Measurements from ENCODE around the gene UPB1.

DNA sequence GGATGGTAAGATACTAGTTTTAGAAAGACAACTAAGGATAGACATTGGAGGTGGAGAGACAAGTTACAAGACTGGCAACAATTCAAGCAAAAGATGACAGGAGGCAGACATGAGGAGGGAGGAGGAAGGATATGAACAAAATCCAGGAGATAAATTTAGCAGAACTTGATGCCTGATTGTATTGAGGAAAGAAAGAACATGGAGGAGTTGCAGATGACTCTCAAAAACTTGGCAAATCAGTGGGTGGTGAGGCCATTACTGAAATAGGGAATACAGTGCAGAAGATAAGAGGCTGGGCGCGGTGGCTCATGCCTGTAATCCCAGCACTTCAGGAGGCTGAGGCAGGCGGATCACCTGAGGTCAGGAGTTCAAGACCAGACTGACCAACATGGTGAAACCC is 2.7 kb upstream of the UPB1 start:
- TF ChIP-seq FOXM1 (IDR thresholded peaks at IDR 0.05; ENCODE audit: borderline replicate concordance): no peak
- TF ChIP-seq SP1 (IDR thresholded peaks at IDR 0.05): no peak
- TF ChIP-seq HDGF (IDR thresholded peaks at IDR 0.05; ENCODE audit: borderline replicate concordance): no peak
- no peak for TF ChIP-seq TARDBP (IDR thresholded peaks at IDR 0.05)
- TF ChIP-seq NFRKB (IDR thresholded peaks at IDR 0.05): no peak
- TF ChIP-seq ELF4 (IDR thresholded peaks at IDR 0.05): no peak
- TF ChIP-seq BHLHE40 (IDR thresholded peaks at IDR 0.05; ENCODE audit: borderline replicate concordance): no peak
- no peak for TF ChIP-seq FOXA1 (IDR thresholded peaks at IDR 0.05)
- no peak for TF ChIP-seq CTBP1 (IDR thresholded peaks at IDR 0.05; ENCODE audit: borderline replicate concordance)
- TF ChIP-seq SUZ12 (IDR thresholded peaks at IDR 0.05): no peak
